HepG2 (cell line): Measurements from ENCODE around the gene ALCAM. TPM values are rescaled to one million over a fixed set of nuclear protein-coding genes. Genes with fewer than 3 reads are reported as not detected.

Experiments used
- ATAC-seq: fragments of 200-7000 bp; cut with Tn5 transposase; 3 replicates; pipeline ENCODE4 v1.9.1; 2020; ENCODE audit warnings: mild to moderate bottlenecking, moderate library complexity
- BruUV-seq: library from RNA; stranded (reverse); fragments of 400-500 nt; replicated peaks from 2 replicates; lab custom pipeline; 2021; lab: Mats Ljungman, UMichigan
- CTCF ChIA-PET: fragments of 300-600 bp; formaldehyde crosslinking; extraction: SDS; loops from one replicate; lab custom pipeline; 2021; ENCODE audit warnings: low total read pairs, inconsistent platforms, low intra/inter-chr PET ratio; lab: Yijun Ruan, JAX
- POLR2A ChIA-PET: fragments of 350-600 bp; sonication (Branson Sonifier 250); formaldehyde crosslinking; loops from one replicate; lab custom pipeline; 2020; ENCODE audit warnings: antibody characterized with exemption, inconsistent platforms; lab: Yijun Ruan, JAX
- DNase-seq: peaks from one replicate; pipeline ENCODE4 v3.0.0-alpha.2; 2015; ENCODE audit warnings: low spot score
- FAIRE-seq: peaks from 3 replicates; lab custom pipeline; 2011; peaks lifted over from hg19 to GRCh38; lab: Jason Lieb, UNC
- H2AFZ ChIP-seq: one replicate; pipeline ENCODE4 v1.6.1; 2011; ENCODE audit warnings: low read length, inconsistent platforms
- H3K27ac ChIP-seq: fragments of 300-600 bp; 3 replicates; pipeline ENCODE4 v1.8.0; 2011; ENCODE audit warnings: mixed run types, mild to moderate bottlenecking, mixed read lengths, low read length, inconsistent platforms; ENCODE audit not compliant: insufficient read depth; ENCODE audit errors: extremely low read length
- H3K27me3 ChIP-seq, 2 experiments: fragments of 200-600 bp in 1 of 2; 2 replicates in 1 of 2; 3 replicates in 1 of 2; pipeline versions ENCODE4 v1.6.0 to v1.8.0; 2011; ENCODE audit warnings: low read length in 2 of 2, mild to moderate bottlenecking in 2 of 2, moderate library complexity in 2 of 2, inconsistent platforms in 1 of 2; ENCODE audit not compliant: insufficient read depth in 2 of 2, control insufficient read depth in 1 of 2
- H3K36me3 ChIP-seq, 2 experiments: fragments of 200-600 bp in 1 of 2; replicated peaks in 1 of 2; 2 replicates in 1 of 2; 3 replicates in 1 of 2; pipeline versions ENCODE4 v1.5.1 to v1.8.0; 2011; ENCODE audit warnings: low read length in 2 of 2, inconsistent platforms in 1 of 2; ENCODE audit not compliant: insufficient read depth in 2 of 2, control insufficient read depth in 1 of 2
- H3K4me1 ChIP-seq: 2 replicates; pipeline ENCODE4 v1.5.1; 2012; ENCODE audit warnings: low read length, inconsistent platforms; ENCODE audit not compliant: insufficient read depth
- H3K4me2 ChIP-seq: 2 replicates; pipeline ENCODE4 v1.6.0; 2011; ENCODE audit warnings: low read depth, low read length, inconsistent platforms
- H3K4me3 ChIP-seq, 3 experiments: fragments of 200-600 bp in 1 of 3; sonication (generic), shearing (Covaris generic) in 1 of 3; replicated peaks in 1 of 3; 2 replicates each; pipeline ENCODE4 v1.5.1; 2011 to 2016; ENCODE audit warnings: low read length in 3 of 3, inconsistent platforms in 2 of 3, low read depth in 2 of 3, mild to moderate bottlenecking in 2 of 3, control low read depth in 1 of 3, mixed read lengths in 1 of 3; ENCODE audit not compliant: insufficient read depth in 1 of 3
- H3K79me2 ChIP-seq: one replicate; pipeline ENCODE4 v1.6.1; 2011; ENCODE audit warnings: low read length, inconsistent platforms; ENCODE audit not compliant: insufficient read depth
- H3K9ac ChIP-seq: 2 replicates; pipeline ENCODE4 v1.6.0; 2011; ENCODE audit warnings: mild to moderate bottlenecking, low read depth, low read length, inconsistent platforms; ENCODE audit not compliant: insufficient read depth
- H3K9me3 ChIP-seq: 2 replicates; pipeline ENCODE4 v1.5.1; 2012; ENCODE audit warnings: mild to moderate bottlenecking, low read length
- H4K20me1 ChIP-seq: 2 replicates; pipeline ENCODE4 v1.6.0; 2011; ENCODE audit warnings: inconsistent platforms, mild to moderate bottlenecking, low read length, moderate library complexity; ENCODE audit not compliant: insufficient read depth
- EZH2 ChIP-seq: conservative IDR thresholded peaks from 2 replicates; pipeline ENCODE4 v1.6.1; 2012; ENCODE audit warnings: mild to moderate bottlenecking, low read depth, low read length, moderate library complexity
- FOXK2 ChIP-seq: fragments of 450-650 bp; IDR thresholded peaks from 2 replicates; pipeline ENCODE4 v1.6.1; 2016
- GABPB1 ChIP-seq: IDR thresholded peaks from 2 replicates; pipeline ENCODE4 v1.6.1; 2016; ENCODE audit warnings: mild to moderate bottlenecking, missing genetic modification reagents, moderate library complexity, missing compliant biosample characterization
- PREB ChIP-seq: sonication (generic); formaldehyde crosslinking; IDR thresholded peaks from 2 replicates; pipeline ENCODE4 v1.4.0; 2020; ENCODE audit warnings: missing genetic modification reagents
- RNF219 ChIP-seq: sonication (generic); formaldehyde crosslinking; IDR thresholded peaks from 2 replicates; pipeline ENCODE4 v1.5.0; 2020; ENCODE audit warnings: mild to moderate bottlenecking, missing genetic modification reagents
- RORA ChIP-seq: sonication (generic); formaldehyde crosslinking; IDR thresholded peaks from 2 replicates; pipeline ENCODE4 v1.5.0; 2020; ENCODE audit warnings: mild to moderate bottlenecking, missing genetic modification reagents, moderate library complexity
- SETDB1 ChIP-seq: sonication (generic); formaldehyde crosslinking; IDR thresholded peaks from 2 replicates; pipeline ENCODE4 v1.5.1; 2020; ENCODE audit warnings: missing genetic modification reagents, mild to moderate bottlenecking, borderline replicate concordance
- TAF1 ChIP-seq: sonication (generic); formaldehyde crosslinking; IDR thresholded peaks from 2 replicates; pipeline ENCODE4 v1.4.0; 2020; ENCODE audit warnings: missing genetic modification reagents
- ZNF530 ChIP-seq: sonication (generic); formaldehyde crosslinking; IDR thresholded peaks from 2 replicates; pipeline ENCODE4 v1.5.0; 2020; ENCODE audit warnings: low read depth, mild to moderate bottlenecking, missing genetic modification reagents
- ZNF580 ChIP-seq: IDR thresholded peaks from 2 replicates; pipeline ENCODE4 v1.6.1; 2016; ENCODE audit warnings: low read depth, borderline replicate concordance
- ZNF639 ChIP-seq: conservative IDR thresholded peaks from 2 replicates; pipeline ENCODE4 v1.6.1; 2018; ENCODE audit warnings: missing genetic modification reagents
- WGBS: methylation state at CpG from one replicate; pipeline ENCODE4 v1.1.6; 2017; ENCODE audit warnings: low lambda C conversion rate; 5-methylcytosine and 5-hydroxymethylcytosine counted together
- in situ Hi-C: cut with HindIII; loops from 2 replicates; pipeline ENCODE4 v1.10.0; 2017; ENCODE audit warnings: low pct_unique_long_range_greater_than_20kb; ENCODE audit not compliant: extremely low pct_ligation_motif_present
- intact Hi-C: fragments of 100-400 bp; cut with micrococcal nuclease; formaldehyde crosslinking; loops from one replicate; pipeline ENCODE4 v1.10.0; 2022; ENCODE audit not compliant: unreplicated experiment
- polyA plus RNA-seq, 8 experiments: library from polyadenylated mRNA; depleted of rRNA in 3 of 8; stranded (reverse) in 7 of 8; unstranded in 1 of 8; fragments of >200 nt; fragmentation: Illumina TruSeq in 4 of 8; extraction: Trizol in 4 of 8; gene quantifications; 2 replicates each; pipeline versions ENCODE4 v1.2.1 to v1.2.3, GENCODE V29; 2011 to 2016; ENCODE audit warnings: low read depth in 4 of 8, missing spikeins in 1 of 8, mixed read lengths in 1 of 8; ENCODE audit not compliant: insufficient read depth in 1 of 8
- total RNA-seq, 5 experiments: library from RNA; depleted of rRNA; stranded (reverse); fragments of >200 nt; fragmentation: Illumina TruSeq; extraction: Trizol; gene quantifications; 2 replicates each; pipeline ENCODE4 v1.2.3, GENCODE V29; 2016; ENCODE audit warnings: low read depth in 1 of 5
- TF ChIP-seq, protein P1 (sequence below): sonication (generic); formaldehyde crosslinking; IDR thresholded peaks from 2 replicates; pipeline ENCODE4 v1.9.0; 2022; ENCODE audit warnings: low read depth, missing genetic modification reagents

Gene ALCAM
- total and polyA plus RNA-seq, 2 of the 13 experiments (the other 11 are each of a cell fraction or from before 2014, with no cell fraction given), result 26.0 to 33.1 TPM

DNA sequence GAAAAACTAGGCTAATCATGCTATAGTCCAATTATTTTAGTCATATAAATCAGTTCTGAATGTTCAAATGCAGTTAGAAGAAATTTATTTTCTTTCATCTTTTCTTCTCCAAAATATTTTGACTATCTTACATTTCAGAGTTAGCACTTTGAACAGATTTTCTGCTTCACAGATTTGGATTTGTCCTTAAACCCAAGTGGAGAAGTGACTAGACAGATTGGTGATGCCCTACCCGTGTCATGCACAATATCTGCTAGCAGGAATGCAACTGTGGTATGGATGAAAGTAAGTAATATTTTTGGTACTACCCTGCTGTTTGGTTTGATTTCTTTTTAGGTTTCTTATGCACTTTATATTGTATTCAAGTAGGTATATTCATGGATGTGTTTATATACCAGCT is 178.3 kb downstream of the ALCAM start (continued):
- TF ChIP-seq ZNF580 (no peak), RNF219 (CRISPR knock-in tag) (no peak), RORA (CRISPR knock-in tag) (no peak), ZNF639 (CRISPR knock-in tag) (no peak), EZH2 (no peak), SETDB1 (CRISPR knock-in tag) (no peak)
- TF ChIP-seq, protein P1, sequence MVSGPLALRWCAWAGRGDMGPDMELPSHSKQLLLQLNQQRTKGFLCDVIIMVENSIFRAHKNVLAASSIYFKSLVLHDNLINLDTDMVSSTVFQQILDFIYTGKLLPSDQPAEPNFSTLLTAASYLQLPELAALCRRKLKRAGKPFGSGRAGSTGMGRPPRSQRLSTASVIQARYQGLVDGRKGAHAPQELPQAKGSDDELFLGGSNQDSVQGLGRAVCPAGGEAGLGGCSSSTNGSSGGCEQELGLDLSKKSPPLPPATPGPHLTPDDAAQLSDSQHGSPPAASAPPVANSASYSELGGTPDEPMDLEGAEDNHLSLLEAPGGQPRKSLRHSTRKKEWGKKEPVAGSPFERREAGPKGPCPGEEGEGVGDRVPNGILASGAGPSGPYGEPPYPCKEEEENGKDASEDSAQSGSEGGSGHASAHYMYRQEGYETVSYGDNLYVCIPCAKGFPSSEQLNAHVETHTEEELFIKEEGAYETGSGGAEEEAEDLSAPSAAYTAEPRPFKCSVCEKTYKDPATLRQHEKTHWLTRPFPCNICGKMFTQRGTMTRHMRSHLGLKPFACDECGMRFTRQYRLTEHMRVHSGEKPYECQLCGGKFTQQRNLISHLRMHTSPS (CRISPR knock-in tag), result no peak

GRCh38 chr3:105553851-105554250 is 187.1 kb downstream of the ALCAM start:
- Histone ChIP-seq H2AFZ (no peak overlapping the region), H3K27me3 (no peaks in the 10 kb centered on the region), H3K4me2 (no peak overlapping the region), H3K9me3 (no peaks in the 10 kb centered on the region)
- POLR2A ChIA-PET, result no interaction called here
- TF ChIP-seq ZNF530 (CRISPR knock-in tag), result no peak
- no peak for TF ChIP-seq FOXK2
- TF ChIP-seq TAF1 (CRISPR knock-in tag), result no peak
- no peak for TF ChIP-seq GABPB1 (CRISPR knock-in tag)
- TF ChIP-seq PREB (CRISPR knock-in tag), result no peak
- TF ChIP-seq, all 625 proteins: peak for 0
- H3K9ac ChIP-seq, result no peak overlapping the region
- H3K4me3 ChIP-seq, result no peak overlapping the region
- CTCF ChIA-PET, result no interaction called here
- ATAC-seq, result no peak
- in situ Hi-C loops, result no loop called here
- no peak for FAIRE-seq
- no TSS peak for BruUV-seq
- no peaks in the 10 kb centered on the region for H3K79me2 ChIP-seq
- no peaks in the 10 kb centered on the region for H3K4me1 ChIP-seq
- H3K36me3 ChIP-seq, result peaks cover 2 to 8% of the 10 kb centered on the region in 2 experiments; a peak in 3 of 5 replicates
- 94% methylated on average over 3 of the region's 3 CpGs for WGBS
- DNase-seq, result no peak
- intact Hi-C loops, result no loop called here
- H3K27ac ChIP-seq, result no peak overlapping the region
- H4K20me1 ChIP-seq, result no peaks in the 10 kb centered on the region
